RKO (cell line): ENCODE data around the gene PGC.

Experiments used
- DNase-seq: peaks from one replicate; pipeline ENCODE4 v3.0.0-alpha.2; 2016; ENCODE audit warnings: low spot score

PGC gene

DNA sequence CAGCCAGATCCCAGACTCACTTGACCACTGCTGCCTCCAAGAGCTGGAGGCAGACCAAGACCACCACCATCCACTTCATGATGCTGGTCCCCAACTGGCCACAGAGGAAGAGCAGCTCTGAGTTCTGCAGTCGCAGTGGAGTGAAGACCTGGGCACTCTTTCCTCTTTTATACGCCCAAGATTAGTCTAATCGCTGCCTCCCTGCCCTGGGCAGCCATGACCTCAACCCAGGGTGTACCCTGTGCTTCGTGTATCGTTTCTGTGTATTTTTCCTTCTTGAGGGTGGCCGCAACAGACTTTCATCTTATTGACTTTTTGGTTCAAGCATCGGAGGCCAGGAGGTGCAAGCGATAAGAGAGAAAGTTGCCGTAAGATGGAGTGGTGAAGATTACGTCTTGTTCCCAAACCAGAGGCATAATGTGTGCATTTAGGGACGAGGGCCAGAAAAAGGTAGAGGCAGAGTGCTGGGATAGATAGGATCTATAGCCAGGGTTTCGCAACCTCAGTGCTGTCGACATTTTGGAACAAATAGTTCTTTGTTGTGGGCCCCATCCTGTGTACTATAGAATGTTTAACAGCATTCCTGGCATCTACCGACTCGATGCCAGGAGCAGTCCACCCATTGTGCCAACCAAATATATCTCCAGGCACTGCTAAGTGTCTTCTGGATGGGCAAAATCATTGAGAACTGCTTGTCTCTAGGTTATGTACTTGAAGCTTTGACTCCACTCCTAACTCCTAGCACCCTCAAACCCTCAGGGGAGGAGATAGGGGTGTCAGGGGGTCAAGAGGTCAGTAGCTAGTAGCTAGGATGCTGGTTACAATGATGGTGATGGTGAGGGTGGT, at the start of gene PGC:
PGC (minus strand) TSS at position 142 of the 846 bp plus-strand sequence; CDS start at position 79, 63 bp downstream.
- no peak for DNase-seq

DNA sequence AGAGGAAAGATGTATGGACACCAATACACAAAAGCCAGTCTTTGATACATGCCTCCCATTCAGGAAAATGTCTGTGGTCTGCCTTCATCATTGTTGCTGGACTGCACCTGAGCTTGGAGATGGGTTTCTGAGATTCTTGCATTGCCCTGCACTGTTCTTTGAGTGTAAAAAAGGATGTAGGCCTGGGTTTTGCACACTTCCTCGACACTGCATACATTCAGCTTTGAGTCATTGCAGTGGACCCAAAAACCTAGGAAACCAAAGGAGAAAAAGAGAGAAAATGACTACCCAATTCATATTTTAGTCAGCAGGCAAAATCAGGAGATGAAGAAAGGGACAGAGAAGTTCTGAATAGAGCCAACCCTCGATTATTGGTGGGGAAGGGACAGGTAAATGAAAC, 49.3 kb upstream of the PGC start:
- DNase-seq = no peak

DNA sequence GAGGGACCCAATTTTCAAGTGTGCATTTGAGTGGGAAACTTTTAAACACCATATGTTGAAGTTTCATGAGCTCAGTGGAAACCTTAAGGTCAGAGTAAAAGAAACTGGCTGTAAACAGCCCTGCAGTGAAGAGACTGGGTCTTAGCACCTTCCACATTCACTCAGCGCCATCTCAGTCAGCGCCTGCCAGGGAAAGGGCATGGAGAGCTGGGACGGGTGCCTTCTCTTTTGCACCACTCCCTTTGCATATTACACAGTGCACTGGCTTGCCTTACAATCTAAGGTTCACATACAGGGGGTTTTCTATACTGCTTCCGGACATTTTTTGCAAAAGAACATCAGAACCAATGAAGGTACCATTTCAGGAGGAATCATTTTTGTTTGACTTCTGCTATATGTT, 44.8 kb upstream of the PGC start:
- no peak for DNase-seq

- DNase-seq = no peak
These were observed 44.1 kb upstream of the PGC start for GRCh38 chr6:41791305-41791704.

- DNase-seq = no peak
These were observed 42.8 kb upstream of the PGC start for GRCh38 chr6:41790045-41790444.

DNA sequence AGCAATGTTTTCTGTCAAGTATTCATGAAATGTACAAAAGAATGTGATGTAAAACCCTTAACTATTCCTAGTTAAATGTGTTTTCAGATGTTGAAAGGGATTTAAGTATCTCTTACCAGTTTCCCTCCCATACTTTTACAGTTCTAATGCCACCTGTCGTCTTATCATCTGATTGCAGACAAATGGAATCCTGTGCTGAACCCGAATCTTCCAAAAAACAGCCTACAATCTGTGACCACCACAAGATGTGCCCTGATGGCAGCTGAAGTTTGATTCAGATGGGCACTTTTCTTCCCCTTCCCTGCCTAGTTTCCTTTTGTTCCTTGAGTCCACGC, 42.2 kb upstream of the PGC start:
- DNase-seq = no peak

GRCh38 chr6:41787219-41787917, 40.2 kb upstream of the PGC start, which contains the start of gene TOMM6:
Gene TOMM6 (plus strand): TSS chr6:41787694. CDS start chr6:41787698, 4 bp downstream.
- peak; percentile 95 for DNase-seq

DNA sequence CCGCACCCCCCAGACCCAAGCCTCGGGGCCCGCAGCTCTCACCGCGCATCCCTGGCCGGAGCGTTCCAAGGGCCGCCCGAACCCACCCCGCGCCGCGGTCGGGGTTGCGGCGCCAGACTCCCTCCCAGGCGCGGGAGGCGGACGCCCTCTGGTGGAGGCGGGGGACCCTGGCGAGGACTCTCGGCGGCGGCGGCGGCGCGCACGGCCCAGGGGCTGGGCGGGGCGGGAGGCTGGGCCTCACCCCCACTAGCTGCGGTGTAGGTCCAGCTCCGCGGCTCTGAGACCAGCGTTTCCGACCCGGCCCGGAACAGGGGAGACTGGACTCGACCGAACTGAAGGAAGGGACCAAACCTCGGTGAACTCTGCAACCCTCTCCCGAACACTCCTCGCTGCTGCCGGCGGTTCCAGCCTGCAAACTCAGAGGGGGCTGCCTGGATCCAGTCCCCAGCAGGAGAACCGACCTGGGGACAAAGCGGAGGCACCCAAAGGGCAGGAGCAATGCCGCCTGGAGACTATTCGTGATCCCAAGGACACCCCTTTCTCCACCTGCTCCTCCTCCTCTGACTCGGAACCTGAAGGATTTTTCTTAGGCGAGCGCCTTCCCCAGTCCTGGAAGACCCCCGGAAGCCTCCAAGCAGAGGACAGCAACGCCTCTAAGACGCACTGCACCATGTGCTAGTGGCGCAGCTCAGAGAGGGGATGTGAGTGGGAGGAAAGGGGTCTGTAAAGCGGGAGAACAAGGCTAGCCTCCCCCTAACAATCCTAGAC, 39.4 kb upstream of the PGC start:
- DNase-seq = peak; percentile 82

DNA sequence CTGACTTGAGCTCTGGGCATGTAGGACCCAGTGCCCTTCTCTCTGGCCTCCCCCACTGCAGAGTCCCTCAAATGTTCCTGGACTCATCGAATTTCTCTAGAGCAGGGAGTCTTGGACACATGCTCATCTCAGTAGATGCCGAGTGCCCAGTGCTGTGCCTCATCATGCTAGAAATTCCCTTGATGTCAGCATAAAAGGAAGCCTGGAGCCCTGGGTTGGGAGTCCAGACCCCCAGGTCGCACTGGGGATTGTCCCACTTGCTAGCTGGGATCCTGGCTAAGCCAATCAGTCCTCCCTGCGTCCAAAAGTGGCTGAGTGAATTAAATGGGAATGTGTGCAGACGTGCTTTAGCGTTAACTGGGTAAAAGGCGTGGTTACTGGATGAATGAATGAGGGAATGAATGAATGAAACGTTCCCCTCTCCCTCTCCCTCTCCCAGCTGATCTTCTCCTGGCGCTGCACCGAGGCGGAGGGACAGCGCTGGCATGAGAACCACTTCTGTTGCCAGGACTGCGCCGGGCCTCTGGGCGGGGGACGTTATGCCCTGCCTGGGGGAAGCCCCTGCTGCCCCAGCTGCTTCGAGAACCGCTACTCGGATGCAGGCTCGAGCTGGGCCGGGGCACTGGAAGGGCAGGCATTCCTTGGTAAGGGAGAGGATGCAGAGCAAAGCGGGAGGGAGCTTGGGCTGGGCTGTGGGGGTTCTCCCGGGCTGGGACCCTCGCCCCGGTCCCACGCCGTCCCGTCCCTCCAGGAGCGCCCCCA, 38.7 kb upstream of the PGC start:
- peak; percentile 30 for DNase-seq

DNA sequence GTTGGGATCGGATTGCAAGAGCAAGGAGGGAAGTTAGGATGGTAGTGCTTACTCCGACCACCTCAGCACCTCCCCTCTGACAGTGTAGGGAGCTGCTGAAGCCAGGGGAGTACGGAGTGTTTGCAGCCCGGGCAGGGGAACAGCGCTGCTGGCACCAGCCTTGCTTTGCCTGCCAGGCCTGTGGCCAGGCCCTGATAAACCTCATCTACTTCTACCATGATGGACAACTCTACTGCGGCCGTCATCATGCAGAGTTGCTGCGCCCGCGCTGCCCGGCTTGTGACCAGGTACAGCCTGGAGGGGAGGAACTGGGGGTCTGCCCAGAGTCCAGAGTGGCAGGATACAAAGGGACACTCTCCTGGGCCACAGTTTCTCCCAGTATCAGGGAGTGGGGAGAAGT, 38.1 kb upstream of the PGC start:
- DNase-seq = no peak

DNA sequence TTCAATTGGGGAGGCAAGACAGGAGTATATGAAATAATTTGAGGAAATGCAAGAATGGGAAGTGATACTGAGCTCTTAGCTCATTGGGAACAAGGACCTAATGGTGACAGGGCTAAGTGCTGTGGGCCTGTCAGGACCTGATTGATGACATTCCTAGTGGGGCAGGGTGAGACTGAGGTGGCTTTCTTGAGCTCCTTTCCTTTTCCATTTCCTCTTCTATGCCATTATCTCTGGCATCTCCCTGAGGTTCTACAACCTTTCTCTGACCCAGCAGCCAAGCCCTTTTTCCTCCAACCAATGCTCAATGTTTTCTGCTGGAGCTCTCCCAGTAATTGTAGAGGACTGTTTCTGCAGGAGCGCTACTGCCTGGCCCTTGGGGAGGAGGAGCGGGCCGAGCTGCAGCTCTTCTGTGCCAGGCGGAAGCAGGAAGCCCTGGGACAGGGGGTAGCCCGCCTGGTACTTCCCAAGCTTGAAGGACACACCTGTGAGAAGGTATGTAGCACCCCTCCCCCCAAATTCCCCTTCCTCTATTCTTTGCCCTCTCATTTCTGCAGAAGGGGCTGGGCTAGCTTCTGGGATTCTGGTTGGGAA, 37.5 kb upstream of the PGC start:
- DNase-seq = no peak

DNA sequence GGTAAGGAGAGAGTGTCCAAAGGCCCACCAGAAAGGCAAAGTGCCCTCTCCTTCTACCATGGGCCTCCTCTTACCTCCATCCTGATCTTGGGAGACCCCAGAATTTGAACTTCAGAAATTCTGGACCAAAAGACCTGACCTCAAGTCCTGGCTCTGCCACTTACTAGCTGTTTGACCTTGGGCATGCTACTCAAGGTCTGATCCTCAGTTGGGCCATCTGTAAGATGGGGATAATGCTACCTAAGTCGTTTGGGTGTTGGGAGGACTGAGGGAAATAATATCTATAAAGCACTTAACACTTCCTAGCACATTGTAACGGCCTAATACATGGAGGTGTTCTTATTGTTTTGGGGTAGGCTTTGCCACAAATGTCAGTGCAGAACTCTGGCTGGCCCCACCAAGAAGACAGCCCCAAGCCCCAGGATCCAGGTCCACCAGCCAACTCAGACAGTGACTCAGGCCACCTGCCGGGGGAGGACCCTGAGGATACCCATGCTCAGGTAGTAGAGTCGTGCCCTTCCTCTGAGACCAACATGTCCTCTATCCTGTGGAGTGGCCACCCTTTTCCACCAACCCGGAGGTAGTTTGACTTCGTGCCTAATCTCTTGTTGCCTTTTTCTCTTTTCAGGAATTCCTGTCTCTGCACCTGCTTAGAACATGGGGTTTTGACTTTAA, 36.0 kb upstream of the PGC start:
- DNase-seq = no peak

DNA sequence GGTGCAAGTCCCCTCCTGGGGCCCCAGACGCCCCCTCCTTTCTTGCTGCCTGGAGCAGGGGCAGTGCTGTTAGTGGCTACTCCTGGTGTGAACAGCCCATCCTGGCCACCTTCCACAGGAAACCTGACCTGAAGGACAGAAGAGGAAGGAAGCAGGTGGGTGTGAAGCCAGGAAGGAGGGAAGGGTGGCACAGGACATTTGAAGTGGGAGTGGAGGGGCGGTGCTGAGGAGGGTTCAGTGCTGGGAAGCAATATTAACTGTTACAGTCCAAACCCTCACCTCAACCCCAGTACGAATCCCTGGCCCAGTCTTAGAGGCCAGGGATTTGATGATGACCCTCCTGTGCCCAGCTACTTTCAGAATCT, 34.2 kb upstream of the PGC start:
- no peak for DNase-seq

DNA sequence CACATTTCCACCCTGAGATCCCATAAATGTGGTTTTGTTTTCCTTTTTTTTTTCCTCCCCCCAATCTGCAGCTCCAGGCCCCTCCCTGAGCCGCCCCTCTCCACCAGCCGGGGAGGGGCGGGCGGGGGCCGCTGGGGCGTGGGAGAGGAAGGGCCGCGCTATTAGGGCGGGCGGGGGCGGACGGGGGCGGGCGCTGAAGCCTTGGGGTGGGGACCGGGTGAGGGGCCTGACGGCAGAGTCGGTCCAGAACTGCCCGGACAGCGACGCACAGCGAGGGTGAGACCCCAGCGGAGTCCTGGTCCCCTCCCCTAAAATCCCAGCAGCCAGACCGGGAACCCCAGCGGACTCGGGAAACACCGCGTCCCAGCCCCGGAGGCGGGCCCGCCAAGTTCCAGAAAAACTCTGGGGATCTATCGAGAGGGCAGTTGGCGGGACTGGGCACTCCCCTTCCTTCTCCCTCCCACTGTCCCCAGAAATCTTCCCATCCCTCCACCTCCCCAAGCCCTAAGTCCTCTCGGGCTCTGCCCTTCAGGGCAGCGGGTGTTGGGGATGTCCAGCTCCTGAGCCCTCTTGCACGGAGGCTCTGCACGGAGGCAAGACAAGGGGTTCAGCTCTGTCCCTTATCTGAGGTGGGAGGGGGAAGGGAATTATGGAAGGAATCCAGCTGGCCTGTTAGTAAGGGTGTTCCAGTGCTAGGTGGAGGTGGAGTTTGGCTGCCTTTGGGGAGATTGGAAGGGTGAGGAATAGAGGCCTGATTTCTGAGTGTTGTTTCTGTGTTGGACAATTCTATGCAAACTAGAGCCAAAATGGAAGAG, 33.6 kb upstream of the PGC start, which contains the start of gene PRICKLE4:
PRICKLE4 (plus strand) TSS at position 232 of the 815 bp plus-strand sequence. CDS start 2,692 bp downstream, outside the sequence.
- DNase-seq = peak; percentile 59

GRCh38 chr6:41779788-41780550, 32.8 kb upstream of the PGC start, which contains the start of gene FRS3:
Gene FRS3 (minus strand): TSS chr6:41779900. CDS start chr6:41776987, 2,913 bp downstream.
- peak; percentile 95 for DNase-seq

- no peak for DNase-seq
These were observed 32.1 kb upstream of the PGC start for GRCh38 chr6:41779336-41779735.

GRCh38 chr6:41778895-41779294, 31.7 kb upstream of the PGC start:
- DNase-seq = no peak

DNA sequence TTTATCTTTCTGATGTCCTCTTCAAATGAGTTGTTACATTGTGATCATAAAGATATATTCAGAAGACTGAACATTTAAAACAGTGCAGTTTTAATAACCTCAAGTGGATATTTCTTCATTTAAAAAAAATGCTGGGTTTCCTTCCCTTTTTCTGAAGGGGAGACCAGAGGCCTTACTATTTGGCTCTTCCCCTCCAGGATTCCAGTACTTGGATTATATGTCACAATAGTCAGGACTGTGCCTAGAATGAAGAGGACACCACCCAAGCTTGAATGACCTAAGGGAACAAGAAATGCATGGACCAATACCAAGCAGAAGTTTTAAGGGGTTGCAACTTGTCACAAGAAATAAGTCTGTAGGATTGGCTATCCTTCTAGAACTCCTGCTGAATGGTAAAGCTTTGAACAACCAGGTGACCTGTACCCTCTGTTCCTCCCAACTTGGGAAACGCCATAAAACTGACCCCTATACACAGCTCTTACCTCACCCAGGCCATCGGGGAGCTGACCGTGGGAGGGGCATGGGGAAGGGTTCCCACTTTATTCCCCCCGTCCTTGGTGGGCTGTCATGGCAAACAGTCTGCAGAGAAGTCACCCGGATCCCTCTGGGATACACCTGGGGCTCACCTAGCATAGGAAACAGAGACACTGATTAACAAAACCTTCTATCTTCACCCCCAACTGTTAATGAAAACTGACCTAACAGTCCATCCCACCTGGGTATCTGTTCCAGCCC, 30.5 kb upstream of the PGC start:
- no peak for DNase-seq
